Panc1 (cell line): ENCODE data around the gene ZNF507.

ENCODE experiments used
- POLR2AphosphoS5 ChIP-seq: IDR thresholded peaks from 2 replicates; pipeline ENCODE4 v1.6.1; 2012; ENCODE audit warnings: mild to moderate bottlenecking, low read depth, low read length, moderate library complexity
- SIN3A ChIP-seq: IDR thresholded peaks from 2 replicates; pipeline ENCODE4 v1.6.1; 2012; ENCODE audit warnings: low read depth, mild to moderate bottlenecking, low read length, moderate library complexity, borderline replicate concordance; ENCODE audit not compliant: insufficient read depth
- TF ChIP-seq, protein P1 (sequence below): fragments of 450-650 bp; IDR thresholded peaks from 2 replicates; pipeline ENCODE4 v1.5.1; 2017; ENCODE audit warnings: mild to moderate bottlenecking
- TF ChIP-seq, protein P2 (sequence below), 2 experiments: IDR thresholded peaks; 2 replicates each; pipeline ENCODE4 v1.6.1; 2011 to 2012; ENCODE audit warnings: low read depth in 2 of 2, control low read depth in 1 of 2, low read length in 1 of 2, mild to moderate bottlenecking in 1 of 2, moderate library complexity in 1 of 2; ENCODE audit not compliant: insufficient read depth in 1 of 2

DNA sequence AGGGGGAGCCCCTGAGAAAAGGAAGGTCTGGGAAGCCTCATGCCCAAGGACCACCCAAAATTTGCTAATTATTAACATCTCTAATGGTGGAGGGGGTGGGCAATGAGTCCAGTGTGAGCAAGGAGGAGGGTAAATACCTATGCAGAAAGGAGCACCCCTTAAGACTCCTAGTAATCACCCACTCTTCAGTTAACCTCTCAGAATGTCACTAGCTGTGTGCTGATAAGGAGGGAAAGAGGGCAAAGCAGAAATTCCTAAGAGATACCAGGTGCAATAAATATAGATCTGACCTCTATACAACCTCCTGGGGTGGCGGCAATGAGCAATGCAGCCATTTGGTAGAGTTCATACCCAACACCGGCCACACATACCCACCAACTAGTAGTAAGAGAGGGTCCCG lies 47.5 kb downstream of the ZNF507 start:
- TF ChIP-seq, protein P1, sequence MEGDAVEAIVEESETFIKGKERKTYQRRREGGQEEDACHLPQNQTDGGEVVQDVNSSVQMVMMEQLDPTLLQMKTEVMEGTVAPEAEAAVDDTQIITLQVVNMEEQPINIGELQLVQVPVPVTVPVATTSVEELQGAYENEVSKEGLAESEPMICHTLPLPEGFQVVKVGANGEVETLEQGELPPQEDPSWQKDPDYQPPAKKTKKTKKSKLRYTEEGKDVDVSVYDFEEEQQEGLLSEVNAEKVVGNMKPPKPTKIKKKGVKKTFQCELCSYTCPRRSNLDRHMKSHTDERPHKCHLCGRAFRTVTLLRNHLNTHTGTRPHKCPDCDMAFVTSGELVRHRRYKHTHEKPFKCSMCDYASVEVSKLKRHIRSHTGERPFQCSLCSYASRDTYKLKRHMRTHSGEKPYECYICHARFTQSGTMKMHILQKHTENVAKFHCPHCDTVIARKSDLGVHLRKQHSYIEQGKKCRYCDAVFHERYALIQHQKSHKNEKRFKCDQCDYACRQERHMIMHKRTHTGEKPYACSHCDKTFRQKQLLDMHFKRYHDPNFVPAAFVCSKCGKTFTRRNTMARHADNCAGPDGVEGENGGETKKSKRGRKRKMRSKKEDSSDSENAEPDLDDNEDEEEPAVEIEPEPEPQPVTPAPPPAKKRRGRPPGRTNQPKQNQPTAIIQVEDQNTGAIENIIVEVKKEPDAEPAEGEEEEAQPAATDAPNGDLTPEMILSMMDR, result no peak
- TF ChIP-seq POLR2AphosphoS5, result no peak
- TF ChIP-seq, protein P2, sequence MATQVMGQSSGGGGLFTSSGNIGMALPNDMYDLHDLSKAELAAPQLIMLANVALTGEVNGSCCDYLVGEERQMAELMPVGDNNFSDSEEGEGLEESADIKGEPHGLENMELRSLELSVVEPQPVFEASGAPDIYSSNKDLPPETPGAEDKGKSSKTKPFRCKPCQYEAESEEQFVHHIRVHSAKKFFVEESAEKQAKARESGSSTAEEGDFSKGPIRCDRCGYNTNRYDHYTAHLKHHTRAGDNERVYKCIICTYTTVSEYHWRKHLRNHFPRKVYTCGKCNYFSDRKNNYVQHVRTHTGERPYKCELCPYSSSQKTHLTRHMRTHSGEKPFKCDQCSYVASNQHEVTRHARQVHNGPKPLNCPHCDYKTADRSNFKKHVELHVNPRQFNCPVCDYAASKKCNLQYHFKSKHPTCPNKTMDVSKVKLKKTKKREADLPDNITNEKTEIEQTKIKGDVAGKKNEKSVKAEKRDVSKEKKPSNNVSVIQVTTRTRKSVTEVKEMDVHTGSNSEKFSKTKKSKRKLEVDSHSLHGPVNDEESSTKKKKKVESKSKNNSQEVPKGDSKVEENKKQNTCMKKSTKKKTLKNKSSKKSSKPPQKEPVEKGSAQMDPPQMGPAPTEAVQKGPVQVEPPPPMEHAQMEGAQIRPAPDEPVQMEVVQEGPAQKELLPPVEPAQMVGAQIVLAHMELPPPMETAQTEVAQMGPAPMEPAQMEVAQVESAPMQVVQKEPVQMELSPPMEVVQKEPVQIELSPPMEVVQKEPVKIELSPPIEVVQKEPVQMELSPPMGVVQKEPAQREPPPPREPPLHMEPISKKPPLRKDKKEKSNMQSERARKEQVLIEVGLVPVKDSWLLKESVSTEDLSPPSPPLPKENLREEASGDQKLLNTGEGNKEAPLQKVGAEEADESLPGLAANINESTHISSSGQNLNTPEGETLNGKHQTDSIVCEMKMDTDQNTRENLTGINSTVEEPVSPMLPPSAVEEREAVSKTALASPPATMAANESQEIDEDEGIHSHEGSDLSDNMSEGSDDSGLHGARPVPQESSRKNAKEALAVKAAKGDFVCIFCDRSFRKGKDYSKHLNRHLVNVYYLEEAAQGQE (IDR thresholded peaks at IDR 0.05; ENCODE audit: insufficient read depth in 1 of 2, low read depth in 2 of 2, low read length in 1 of 2), result no peak
- TF ChIP-seq SIN3A, result no peak
